Stomach (tissue), 4 donors: Measurements from ENCODE around the gene MAP3K3.

Experiments used
- EP300 ChIP-seq: sonication (generic); formaldehyde crosslinking; IDR thresholded peaks from one replicate; pipeline ENCODE4 v1.6.1; 2017; ENCODE audit warnings: antibody characterized with exemption
- POLR2A ChIP-seq, 4 donors: fragments of 450-650 bp; IDR thresholded peaks; one replicate each; pipeline ENCODE4 v1.6.1; 2016; ENCODE audit warnings: antibody characterized with exemption in 4 of 4, control low read depth in 2 of 4, mild to moderate bottlenecking in 1 of 4, moderate library complexity in 1 of 4
- POLR2AphosphoS5 ChIP-seq, 3 donors: sonication (generic); formaldehyde crosslinking; IDR thresholded peaks; one replicate each; pipeline ENCODE4 v1.6.1; 2016; ENCODE audit warnings: antibody characterized with exemption in 3 of 3
- TF ChIP-seq, protein P1 (sequence below), 7 experiments: fragments of 450-650 bp in 4 of 7; fragments of 200-600 bp in 3 of 7; sonication (generic) in 3 of 7; IDR thresholded peaks; one replicate each; pipeline ENCODE4 v1.5.1; 2016 to 2019; ENCODE audit warnings: antibody characterized with exemption in 7 of 7, control low read depth in 2 of 7, mild to moderate bottlenecking in 1 of 7

DNA sequence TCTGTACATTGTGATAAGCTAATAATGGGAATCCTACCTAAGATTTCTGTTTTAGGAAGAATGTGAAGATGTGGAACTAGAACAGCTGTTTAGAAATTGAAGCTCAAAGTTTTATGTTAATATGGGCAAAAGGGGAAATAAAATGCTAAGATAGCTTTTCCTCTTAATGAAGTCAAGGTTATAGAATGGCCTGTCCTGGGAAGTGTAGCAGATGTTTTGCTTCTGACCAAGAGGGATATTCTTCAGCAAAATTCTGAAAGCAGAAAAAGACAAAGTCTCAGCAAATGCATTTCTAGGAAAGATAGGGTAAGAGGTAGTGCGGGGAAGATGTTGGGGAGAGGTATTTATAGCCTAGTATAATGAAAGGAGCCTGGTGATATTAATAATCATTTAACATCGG is 13.1 kb downstream of the MAP3K3 start:
- TF ChIP-seq, protein P1, sequence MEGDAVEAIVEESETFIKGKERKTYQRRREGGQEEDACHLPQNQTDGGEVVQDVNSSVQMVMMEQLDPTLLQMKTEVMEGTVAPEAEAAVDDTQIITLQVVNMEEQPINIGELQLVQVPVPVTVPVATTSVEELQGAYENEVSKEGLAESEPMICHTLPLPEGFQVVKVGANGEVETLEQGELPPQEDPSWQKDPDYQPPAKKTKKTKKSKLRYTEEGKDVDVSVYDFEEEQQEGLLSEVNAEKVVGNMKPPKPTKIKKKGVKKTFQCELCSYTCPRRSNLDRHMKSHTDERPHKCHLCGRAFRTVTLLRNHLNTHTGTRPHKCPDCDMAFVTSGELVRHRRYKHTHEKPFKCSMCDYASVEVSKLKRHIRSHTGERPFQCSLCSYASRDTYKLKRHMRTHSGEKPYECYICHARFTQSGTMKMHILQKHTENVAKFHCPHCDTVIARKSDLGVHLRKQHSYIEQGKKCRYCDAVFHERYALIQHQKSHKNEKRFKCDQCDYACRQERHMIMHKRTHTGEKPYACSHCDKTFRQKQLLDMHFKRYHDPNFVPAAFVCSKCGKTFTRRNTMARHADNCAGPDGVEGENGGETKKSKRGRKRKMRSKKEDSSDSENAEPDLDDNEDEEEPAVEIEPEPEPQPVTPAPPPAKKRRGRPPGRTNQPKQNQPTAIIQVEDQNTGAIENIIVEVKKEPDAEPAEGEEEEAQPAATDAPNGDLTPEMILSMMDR (IDR thresholded peaks at IDR 0.05), result no peak
- TF ChIP-seq POLR2A (IDR thresholded peaks at IDR 0.05) (no peak), POLR2AphosphoS5 (IDR thresholded peaks at IDR 0.05) (no peak), EP300 (no peak)
